Natural killer cell (primary cell): ENCODE results near the gene SDR39U1. TPM values are rescaled to one million over a fixed set of nuclear protein-coding genes. Genes with fewer than 3 reads are reported as not detected.

Experiments
- ATAC-seq, 3 donors: fragments of 150-1000 bp in 2 of 3; fragments of 200-7000 bp in 1 of 3; cut with Tn5 transposase; 1 replicate in 1 of 3; 2 replicates in 2 of 3; pipeline ENCODE4 v1.10.0; 2021; ENCODE audit warnings: mild to moderate bottlenecking in 2 of 3, moderate library complexity in 2 of 3
- DNase-seq, 2 donors: peaks; one replicate each; pipeline versions ENCODE4 v3.0.0 to v3.0.0-alpha.2; 2013 to 2021; ENCODE audit warnings: mixed read lengths in 1 of 2
- H3K27ac ChIP-seq: one replicate; pipeline ENCODE4 v1.5.1; 2013; ENCODE audit warnings: mild to moderate bottlenecking, low read length
- H3K27me3 ChIP-seq: one replicate; pipeline ENCODE4 v1.6.1; 2013; ENCODE audit warnings: low read length; ENCODE audit not compliant: control insufficient read depth, insufficient read depth
- H3K36me3 ChIP-seq: one replicate; pipeline ENCODE4 v1.6.1; 2013; ENCODE audit warnings: low read length; ENCODE audit not compliant: control insufficient read depth, insufficient read depth
- H3K4me1 ChIP-seq: one replicate; pipeline ENCODE4 v1.6.1; 2013; ENCODE audit warnings: low read length; ENCODE audit not compliant: control insufficient read depth, insufficient read depth
- H3K4me3 ChIP-seq: one replicate; pipeline ENCODE4 v1.5.1; 2013; ENCODE audit warnings: low read length
- H3K9me3 ChIP-seq: one replicate; pipeline ENCODE4 v1.6.1; 2013; ENCODE audit warnings: low read length; ENCODE audit not compliant: control insufficient read depth, insufficient read depth
- H3K27ac Mint-ChIP-seq, 2 donors: one replicate each; pipeline ENCODE4 v1.8.0; 2022; ENCODE audit warnings: mild to moderate bottlenecking in 2 of 2, mixed read lengths in 2 of 2, moderate library complexity in 1 of 2
- H3K27me3 Mint-ChIP-seq, 2 donors: one replicate each; pipeline ENCODE4 v1.8.0; 2022; ENCODE audit warnings: low read depth in 2 of 2, mixed read lengths in 2 of 2
- H3K36me3 Mint-ChIP-seq: one replicate; pipeline ENCODE4 v1.8.0; 2022; ENCODE audit warnings: mixed read lengths
- H3K4me1 Mint-ChIP-seq, 2 donors: one replicate each; pipeline ENCODE4 v1.8.0; 2022; ENCODE audit warnings: mixed read lengths in 2 of 2
- H3K4me3 Mint-ChIP-seq: one replicate; pipeline ENCODE4 v1.8.0; 2022; ENCODE audit warnings: mild to moderate bottlenecking, moderate library complexity, mixed read lengths
- H3K9me3 Mint-ChIP-seq, 2 donors: one replicate each; pipeline ENCODE4 v1.8.0; 2022; ENCODE audit warnings: mixed read lengths in 2 of 2
- WGBS: methylation state at CpG from one replicate; pipeline ENCODE4 v1.1.7; 2013; ENCODE audit warnings: missing lambda C conversion rate; ENCODE audit not compliant: insufficient coverage; 5-methylcytosine and 5-hydroxymethylcytosine counted together
- intact Hi-C: fragments of 100-400 bp; cut with micrococcal nuclease; formaldehyde crosslinking; loops from one replicate; pipeline ENCODE4 v1.14.2; 2022
- total RNA-seq, 4 donors: library from RNA; stranded (reverse); fragments of 120-200 nt in 1 of 4; gene quantifications; one replicate each; pipeline versions ENCODE4 v1.2.3 to v1.2.4, GENCODE V29; 2013 to 2022
- TF ChIP-seq, protein P1 (sequence below): fragments of 200-600 bp; IDR thresholded peaks from one replicate; pipeline ENCODE4 v1.8.0; 2022; ENCODE audit warnings: antibody characterized with exemption

SDR39U1 gene
- total RNA-seq, 3 donors from 2014 or later (not counting 1 experiment from before 2014, with no cell fraction given) = 97.1 to 106 (median 100) TPM

DNA sequence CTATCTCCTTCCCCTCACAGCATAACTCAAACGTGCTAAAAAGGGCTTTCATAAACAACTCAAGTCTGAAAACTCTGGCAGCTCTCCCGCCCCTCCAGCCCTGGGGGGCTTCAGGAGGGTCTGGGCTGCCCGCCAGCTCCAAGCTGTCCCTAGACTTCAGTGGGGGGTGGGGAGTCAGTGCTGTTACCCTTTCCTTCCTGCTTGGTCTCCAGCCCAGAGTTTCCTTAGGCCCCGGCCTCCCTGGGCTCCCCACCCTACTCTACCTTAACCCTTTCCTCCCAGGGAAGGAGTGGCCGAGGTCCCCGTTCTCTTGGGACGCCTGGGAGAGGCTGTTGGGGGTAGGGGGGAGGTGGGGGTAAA is 44.3 kb downstream of the SDR39U1 start:
- no peak overlapping the region for H3K27ac Mint-ChIP-seq
- 73% methylated on average over 3 of the region's 7 CpGs for WGBS
- H3K36me3 Mint-ChIP-seq = no peaks in the 10 kb centered on the region
- no peak overlapping the region for H3K27ac ChIP-seq
- H3K36me3 ChIP-seq = no peaks in the 10 kb centered on the region
- TF ChIP-seq, protein P1, sequence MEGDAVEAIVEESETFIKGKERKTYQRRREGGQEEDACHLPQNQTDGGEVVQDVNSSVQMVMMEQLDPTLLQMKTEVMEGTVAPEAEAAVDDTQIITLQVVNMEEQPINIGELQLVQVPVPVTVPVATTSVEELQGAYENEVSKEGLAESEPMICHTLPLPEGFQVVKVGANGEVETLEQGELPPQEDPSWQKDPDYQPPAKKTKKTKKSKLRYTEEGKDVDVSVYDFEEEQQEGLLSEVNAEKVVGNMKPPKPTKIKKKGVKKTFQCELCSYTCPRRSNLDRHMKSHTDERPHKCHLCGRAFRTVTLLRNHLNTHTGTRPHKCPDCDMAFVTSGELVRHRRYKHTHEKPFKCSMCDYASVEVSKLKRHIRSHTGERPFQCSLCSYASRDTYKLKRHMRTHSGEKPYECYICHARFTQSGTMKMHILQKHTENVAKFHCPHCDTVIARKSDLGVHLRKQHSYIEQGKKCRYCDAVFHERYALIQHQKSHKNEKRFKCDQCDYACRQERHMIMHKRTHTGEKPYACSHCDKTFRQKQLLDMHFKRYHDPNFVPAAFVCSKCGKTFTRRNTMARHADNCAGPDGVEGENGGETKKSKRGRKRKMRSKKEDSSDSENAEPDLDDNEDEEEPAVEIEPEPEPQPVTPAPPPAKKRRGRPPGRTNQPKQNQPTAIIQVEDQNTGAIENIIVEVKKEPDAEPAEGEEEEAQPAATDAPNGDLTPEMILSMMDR = no peak
- H3K4me3 Mint-ChIP-seq = no peak overlapping the region
- ATAC-seq (no peak), DNase-seq (no peak)
- H3K9me3 ChIP-seq = no peaks in the 10 kb centered on the region
- H3K27me3 Mint-ChIP-seq = peaks cover 12 to 21% of the 10 kb centered on the region in 2 donors
- H3K4me3 ChIP-seq = no peak overlapping the region
- peaks cover 9% of the 10 kb centered on the region for H3K27me3 ChIP-seq
- peaks cover 9% of the 10 kb centered on the region for H3K4me1 ChIP-seq
- no peaks in the 10 kb centered on the region for H3K9me3 Mint-ChIP-seq
- H3K4me1 Mint-ChIP-seq = peaks cover 6 to 15% of the 10 kb centered on the region in 2 donors
- intact Hi-C loops = no loop called here

- no peak overlapping the region for H3K27ac Mint-ChIP-seq
- TF ChIP-seq, protein P1 = no peak
- ATAC-seq (no peak), DNase-seq (no peak)
- no peaks in the 10 kb centered on the region for H3K9me3 Mint-ChIP-seq
- peaks cover 9% of the 10 kb centered on the region for H3K4me1 ChIP-seq
- H3K27me3 Mint-ChIP-seq = peaks cover 9 to 18% of the 10 kb centered on the region in 2 donors
- peak overlapping the region; percentile 55 for H3K4me3 Mint-ChIP-seq
- no peak overlapping the region for H3K27ac ChIP-seq
- 85% methylated on average over 6 of the region's 6 CpGs for WGBS
- H3K9me3 ChIP-seq = no peaks in the 10 kb centered on the region
- intact Hi-C loops = no loop called here
- no peak overlapping the region for H3K4me3 ChIP-seq
- H3K27me3 ChIP-seq = peaks cover 9% of the 10 kb centered on the region
- no peaks in the 10 kb centered on the region for H3K36me3 Mint-ChIP-seq
- H3K4me1 Mint-ChIP-seq = peaks cover 6 to 15% of the 10 kb centered on the region in 2 donors
- H3K36me3 ChIP-seq = no peaks in the 10 kb centered on the region
These were observed 44.8 kb downstream of the SDR39U1 start for GRCh38 chr14:24397639-24398292.

GRCh38 chr14:24395609-24396582 is 46.7 kb downstream of the SDR39U1 start:
- Mint-ChIP-seq H3K27ac (peak overlapping the region in 1 of 2 donors; percentile 33), H3K36me3 (no peaks in the 10 kb centered on the region), H3K4me1 (peaks cover 6 to 15% of the 10 kb centered on the region in 2 donors), H3K4me3 (no peak overlapping the region), H3K9me3 (no peaks in the 10 kb centered on the region), H3K27me3 (peaks cover 7 to 18% of the 10 kb centered on the region in 2 donors)
- no peak overlapping the region for H3K27ac ChIP-seq
- no peak for DNase-seq
- H3K27me3 ChIP-seq = peaks cover 9% of the 10 kb centered on the region
- 50% methylated on average over 7 of the region's 8 CpGs for WGBS
- no peaks in the 10 kb centered on the region for H3K36me3 ChIP-seq
- H3K4me3 ChIP-seq = no peak overlapping the region
- H3K4me1 ChIP-seq = peaks cover 9% of the 10 kb centered on the region
- TF ChIP-seq, protein P1 = no peak
- H3K9me3 ChIP-seq = no peaks in the 10 kb centered on the region
- intact Hi-C loops = no loop called here
- ATAC-seq = peak in 1 of 3 donors; percentile 24
